HG03196 (cell line): ENCODE measurements around the gene ABHD18.
"Not testable (repeated sequence)": the region's sequence is repeated elsewhere in the genome, so short reads cannot be mapped to it uniquely, and the experiment has no call there.

ENCODE experiments used
- ATAC-seq: cut with Tn5 transposase; IDR thresholded peaks from one replicate; pipeline ENCODE4 v1.9.1; 2021; ENCODE audit not compliant: unreplicated experiment

Gene ABHD18

DNA sequence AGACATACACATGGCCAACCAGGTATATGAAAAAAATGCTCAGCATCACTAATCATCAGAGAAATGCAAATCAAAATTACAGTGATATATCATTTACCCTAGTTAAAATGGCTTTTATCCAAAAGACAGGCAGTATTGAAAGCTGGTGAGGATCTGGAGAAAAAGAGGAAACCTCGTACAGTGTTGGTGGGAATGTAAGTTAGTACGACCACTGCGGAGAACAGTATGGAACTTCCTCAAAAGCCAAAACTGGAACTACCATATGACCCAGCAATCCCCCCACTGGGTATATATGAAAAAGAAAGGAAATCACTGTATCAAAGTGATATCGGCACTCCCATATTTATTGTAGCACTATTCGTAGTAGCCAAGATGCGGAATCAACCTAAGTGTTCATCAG lies 23.4 kb downstream of the ABHD18 start:
- no peak for ATAC-seq

DNA sequence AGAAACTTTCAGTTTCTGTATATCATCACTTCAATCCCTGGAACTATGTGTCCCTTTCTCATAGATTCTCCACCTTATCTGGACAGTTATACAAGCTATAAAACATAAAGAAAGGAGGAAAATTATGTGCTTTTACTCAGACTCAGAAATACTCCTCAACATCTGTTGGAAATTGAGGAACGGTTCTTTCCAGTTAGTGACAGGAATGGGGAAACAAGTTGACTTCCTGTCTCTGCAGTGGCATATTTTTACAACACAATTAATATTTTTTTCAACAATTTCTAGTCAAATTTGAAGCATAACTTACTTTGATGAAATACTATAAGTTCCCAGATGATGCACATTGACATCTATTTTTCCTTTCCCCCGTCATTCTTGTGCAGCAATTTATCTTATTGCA lies 27.9 kb downstream of the ABHD18 start:
- ATAC-seq = no peak

- ATAC-seq = no peak
Observed at GRCh38 chr4:127995776-127996175, 30.6 kb downstream of the ABHD18 start.

- ATAC-seq = not testable (repeated sequence)
Observed at GRCh38 chr4:127996521-127996920, 31.3 kb downstream of the ABHD18 start.

DNA sequence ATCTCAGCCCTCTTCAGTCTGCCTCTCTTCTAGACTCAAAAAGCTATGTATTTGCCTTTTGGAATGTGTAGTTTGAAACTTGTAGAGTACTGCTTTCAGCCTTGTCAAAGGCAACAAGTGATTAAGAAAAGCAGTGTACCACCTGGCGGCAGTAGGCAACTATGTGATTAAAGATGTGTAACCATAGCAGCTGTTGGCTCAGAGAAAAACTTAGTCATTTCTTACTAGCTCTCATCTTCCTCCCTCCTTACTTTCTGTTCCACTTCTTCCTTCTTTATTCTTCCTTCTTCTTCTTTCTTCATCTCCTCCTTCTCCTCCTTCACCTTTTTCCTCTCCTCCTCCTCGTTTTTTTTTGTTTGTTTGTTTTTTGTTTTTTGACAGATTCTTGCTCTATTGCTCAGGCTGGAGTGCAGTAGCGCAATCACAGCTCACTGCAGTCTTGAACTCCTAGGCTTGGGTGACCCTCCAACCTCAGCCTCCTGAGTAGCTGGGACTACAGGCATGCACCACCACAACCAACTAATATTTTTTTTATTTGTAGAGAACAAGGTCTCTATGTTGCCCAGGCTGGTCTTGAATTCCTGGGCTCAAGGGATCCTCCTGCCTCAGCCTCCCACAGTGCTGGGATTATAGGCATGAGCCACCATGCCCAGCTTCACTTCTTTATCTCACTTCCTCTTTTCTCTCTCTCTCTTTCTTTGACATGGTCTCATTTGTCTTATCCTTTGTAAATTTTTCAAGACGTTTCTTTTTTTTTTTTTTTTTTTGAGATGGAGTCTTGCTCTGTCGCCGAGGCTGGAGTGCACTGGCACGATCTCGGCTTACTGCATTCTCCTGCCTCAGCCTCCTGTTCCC lies 32.6 kb downstream of the ABHD18 start:
- ATAC-seq = peak; percentile 99

- ATAC-seq = no peak
Observed at GRCh38 chr4:128006592-128006991, 41.4 kb downstream of the ABHD18 start.

DNA sequence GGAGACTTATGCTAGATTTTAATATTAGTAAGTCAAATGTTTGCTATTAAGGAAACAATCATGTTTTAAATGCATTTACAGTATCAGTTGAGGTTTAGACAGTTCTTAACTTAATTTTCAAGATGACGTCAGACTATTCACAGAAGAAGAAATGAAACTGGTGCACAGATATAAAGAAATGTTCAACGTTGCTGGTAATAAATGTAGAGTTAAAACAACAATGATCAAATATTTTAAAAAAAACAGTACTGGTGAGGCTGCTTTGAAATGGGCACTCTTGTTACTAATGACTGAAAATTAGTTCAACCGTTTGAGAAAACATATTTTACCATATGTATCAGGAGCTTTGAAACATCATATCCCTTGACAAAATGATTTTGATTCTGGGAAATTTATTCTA lies 44.2 kb downstream of the ABHD18 start:
- no peak for ATAC-seq

- ATAC-seq = no peak
Observed at GRCh38 chr4:128025319-128025718, 60.1 kb downstream of the ABHD18 start.

DNA sequence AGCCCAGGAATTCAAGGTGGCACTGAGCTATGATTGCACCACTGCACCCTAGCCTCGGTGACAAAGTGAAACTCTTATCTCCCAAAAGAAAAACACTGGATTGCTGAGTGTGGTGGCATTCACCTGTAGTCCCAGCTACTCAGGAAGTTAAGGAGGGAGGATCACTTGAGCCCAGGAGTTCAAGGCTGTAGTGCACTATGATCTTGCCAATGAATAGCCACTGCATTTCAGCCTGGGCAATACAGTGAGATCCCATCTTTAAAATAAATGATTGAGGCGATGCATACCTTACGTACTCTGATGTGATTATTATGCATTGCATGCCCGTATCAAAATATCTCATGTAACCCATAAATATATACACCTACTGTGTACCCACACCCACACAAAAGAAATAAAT lies 64.7 kb downstream of the ABHD18 start:
- ATAC-seq = no peak

DNA sequence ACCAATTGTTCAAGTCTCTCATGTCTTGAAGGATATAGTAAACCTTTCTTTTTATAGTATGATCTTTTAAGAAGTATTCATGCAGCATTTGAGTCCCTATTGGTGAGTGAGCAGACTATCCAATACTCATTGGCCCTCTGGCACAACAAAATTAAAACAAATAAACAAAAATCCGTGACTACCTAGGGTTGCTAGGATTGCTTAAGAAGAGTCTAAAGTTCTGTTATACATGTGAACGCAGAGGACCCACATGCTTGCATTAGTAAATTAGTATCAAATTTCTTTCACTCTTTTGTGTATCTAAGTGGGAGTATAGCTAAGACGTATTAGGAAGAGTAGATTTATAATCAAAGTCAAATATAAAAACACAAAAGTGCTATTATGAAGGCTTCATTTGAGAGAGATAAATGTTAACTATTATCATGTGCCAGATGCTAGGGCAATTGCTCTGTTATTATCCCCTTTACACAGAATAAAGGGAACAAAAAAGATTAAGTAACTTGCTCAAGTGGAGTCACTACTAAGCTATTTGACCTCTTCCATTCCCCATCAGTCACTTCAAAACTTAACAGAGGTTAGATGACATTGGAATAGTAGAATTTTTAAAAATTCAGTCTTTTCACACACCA lies 66.7 kb downstream of the ABHD18 start:
- no peak for ATAC-seq

DNA sequence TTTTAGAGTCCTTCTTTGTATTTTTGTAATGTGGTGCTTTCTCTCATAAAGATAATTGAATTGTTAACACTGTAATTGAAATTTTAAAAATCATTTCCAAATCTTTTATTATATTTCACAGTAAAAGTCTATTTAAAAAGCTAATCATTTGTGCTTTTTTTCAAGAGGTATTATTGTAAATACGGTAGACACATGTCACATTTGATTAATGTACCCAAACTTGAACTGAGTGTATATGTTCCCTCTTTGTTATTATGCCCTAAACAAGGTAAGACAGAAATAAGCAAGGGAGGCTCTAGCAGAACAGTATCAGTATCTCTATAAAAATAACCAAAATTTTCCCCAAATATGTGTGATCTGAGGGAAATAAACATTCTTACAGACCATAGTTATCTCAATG lies 74.4 kb downstream of the ABHD18 start:
- no peak for ATAC-seq

- ATAC-seq = not testable (repeated sequence)
Observed at GRCh38 chr4:128047019-128047418, 81.8 kb downstream of the ABHD18 start.

GRCh38 chr4:128047514-128047913 lies 82.3 kb downstream of the ABHD18 start:
- not testable (repeated sequence) for ATAC-seq

GRCh38 chr4:128051229-128051628 lies 86.0 kb downstream of the ABHD18 start:
- not testable (repeated sequence) for ATAC-seq

GRCh38 chr4:128054907-128055306 lies 89.7 kb downstream of the ABHD18 start:
- ATAC-seq = not testable (repeated sequence)

- ATAC-seq = not testable (repeated sequence)
Observed at GRCh38 chr4:128055441-128056206, 90.4 kb downstream of the ABHD18 start.

DNA sequence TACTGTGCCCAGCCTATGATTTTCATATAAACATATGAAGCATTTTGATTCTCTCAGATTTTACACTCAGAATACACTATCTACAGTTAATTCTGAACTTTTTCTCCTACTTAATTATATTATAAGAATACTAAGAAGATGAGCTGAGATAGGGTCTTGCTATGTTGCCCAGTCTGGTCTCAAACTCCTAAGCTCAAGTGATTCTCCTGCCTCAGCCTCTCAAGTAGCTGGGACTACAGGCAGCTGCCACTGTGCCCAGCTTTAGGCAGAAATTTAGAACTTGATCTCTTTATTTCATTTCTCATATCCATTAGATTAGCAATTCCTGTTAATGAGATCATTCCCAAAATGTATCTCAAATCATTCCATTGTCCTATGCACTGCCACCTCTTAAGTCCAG lies 91.2 kb downstream of the ABHD18 start:
- no peak for ATAC-seq

DNA sequence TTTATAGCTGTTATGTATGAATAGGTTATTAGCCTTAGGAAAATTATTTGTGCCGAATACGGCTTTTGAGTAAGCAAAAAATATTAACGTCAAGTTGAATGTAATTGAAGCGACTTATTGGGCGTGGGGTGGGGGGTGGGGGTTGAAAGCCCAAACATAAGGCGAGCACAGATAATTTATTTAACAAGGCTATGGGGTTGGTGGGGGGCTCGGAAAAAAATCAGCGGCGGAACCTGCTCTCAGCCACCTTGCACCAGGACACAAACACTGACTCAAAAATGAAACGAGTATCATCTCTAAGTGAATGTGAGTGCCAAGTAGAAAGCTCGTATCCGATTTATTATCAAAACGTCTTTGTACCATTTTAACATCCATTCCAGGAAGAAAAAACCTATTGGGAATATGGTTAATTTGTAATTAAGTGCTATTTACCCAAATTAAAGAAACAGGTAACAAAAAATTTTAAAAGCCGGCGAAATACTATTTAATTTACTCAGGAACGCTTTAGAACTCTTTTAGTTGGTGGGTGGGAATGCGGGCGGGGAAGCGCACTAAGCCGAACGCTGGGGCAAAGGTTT lies 95.0 kb downstream of the ABHD18 start:
- ATAC-seq = no peak

- peak; percentile 93 for ATAC-seq
Observed at GRCh38 chr4:128060699-128061565, 95.7 kb downstream of the ABHD18 start, which contains the start of gene LARP1B. LARP1B (plus strand) TSS chr4:128061312; CDS start chr4:128074952, 13,640 bp downstream.
